HG02943 (cell line): Measurements from ENCODE around the gene SLC35F4.

Experiments used
- ATAC-seq: cut with Tn5 transposase; IDR thresholded peaks from one replicate; pipeline ENCODE4 v1.9.1; 2021; ENCODE audit warnings: mild to moderate bottlenecking, low read depth, moderate library complexity; ENCODE audit not compliant: unreplicated experiment

Gene SLC35F4

DNA sequence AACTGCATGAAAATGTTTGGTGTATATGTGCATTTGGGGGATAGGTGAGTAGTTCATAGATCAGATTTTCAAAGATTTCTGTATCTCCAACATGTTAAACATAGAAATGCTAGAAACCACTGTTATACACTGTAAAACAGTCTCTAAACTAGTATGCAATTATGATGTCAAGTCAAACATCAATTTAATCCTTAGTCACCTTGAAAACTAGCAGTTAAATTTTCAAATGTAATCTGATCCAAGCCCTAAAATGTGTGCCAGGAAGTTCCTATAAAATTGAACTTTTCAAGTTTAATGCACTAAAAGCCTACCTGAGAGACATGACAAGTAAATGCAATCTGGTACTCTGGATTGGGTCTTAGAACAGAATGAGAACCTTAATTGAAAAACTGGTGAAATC lies 14.5 kb downstream of the SLC35F4 start:
- no peak for ATAC-seq

DNA sequence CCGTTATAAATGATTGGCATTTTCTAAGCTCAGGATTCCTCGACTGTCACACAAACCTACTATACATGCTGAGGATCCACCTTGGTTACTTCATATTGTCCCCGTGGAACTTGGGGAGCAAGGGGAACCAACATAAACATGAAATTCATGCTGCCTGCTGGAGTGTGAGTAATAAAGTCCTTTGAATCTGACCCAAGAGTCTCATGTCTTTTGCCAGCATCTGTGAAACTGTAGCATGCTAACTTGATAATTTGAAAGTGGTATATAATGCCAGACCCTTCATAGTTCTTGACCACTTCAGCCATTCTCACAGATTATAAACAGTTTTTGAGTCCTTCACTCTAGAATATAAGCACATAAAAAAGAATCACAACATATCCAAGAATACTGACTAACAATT lies 17.1 kb downstream of the SLC35F4 start:
- ATAC-seq, result no peak

DNA sequence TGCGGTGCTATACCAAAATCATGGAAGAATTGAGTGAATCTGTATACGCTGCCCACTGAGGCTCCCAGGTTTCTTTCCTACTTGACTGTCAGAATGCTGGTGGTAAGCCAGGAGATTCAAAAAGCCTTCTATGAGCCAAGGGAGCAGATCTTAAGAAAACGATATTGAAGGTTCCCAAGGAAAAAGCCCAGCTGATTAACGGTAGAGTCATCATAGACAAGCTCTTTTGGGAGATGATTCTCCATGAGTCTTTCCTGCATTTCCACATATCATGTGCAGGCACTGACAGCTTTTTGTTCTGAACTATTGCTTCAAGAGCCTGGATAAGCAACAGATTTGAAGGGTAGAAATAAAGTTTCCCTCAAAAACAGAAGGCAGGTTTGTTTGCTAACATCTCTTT lies 17.5 kb downstream of the SLC35F4 start:
- ATAC-seq, result no peak

DNA sequence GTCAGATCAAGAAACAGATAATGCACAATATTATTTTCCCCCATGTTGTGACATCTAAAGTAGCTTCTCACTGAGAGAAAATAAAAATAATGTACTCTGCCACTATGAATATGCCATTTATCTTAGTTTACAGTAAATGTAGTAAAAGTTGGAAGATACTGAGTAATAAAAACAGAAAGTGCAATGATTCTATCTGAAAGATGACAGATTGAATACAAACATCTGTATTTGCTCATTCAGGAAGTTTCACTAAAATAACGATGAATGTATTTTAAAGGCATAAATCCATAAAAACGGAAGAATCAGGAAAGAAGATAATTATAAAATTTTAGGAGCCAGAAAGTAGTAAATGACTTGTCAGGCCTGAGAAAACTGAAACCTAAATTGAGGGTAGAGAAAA lies 18.2 kb downstream of the SLC35F4 start:
- ATAC-seq, result no peak

DNA sequence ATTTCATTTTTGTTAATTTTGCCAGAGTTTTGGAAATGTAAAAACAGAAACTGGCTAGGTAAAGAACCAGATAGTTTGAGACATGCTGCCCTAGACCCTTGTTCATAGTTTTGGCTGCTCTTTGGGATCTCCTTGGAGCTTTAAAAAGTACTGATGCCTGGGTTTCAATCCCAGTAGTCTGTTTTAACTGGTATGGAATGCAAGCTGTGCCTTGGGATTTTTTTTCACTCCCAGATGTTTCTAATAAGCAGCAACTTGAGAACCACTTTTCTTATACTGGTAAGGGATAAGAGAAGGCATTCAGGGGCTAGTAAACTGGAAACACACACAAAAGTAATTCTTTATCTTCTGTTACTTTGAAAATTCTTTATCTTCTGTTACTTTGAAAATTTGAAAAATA lies 18.8 kb downstream of the SLC35F4 start:
- ATAC-seq, result no peak

DNA sequence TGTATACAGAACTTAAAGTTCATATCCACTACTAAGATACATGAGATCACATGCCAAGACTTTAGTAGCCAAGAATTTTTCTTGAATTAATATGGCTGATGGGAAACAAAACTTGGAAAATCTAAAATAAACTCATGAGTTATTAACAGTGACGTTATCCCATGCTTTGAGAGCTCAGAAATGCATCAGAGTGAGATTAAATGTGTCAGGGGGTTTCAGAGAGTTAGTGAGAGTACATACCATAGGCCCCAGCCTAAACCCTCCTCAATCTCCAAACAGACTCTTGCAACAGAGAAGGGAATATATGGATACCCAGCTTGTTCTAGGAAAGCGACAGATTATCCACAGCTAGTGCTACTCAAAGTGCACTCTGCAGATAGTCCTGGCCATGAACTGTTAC lies 19.3 kb downstream of the SLC35F4 start:
- no peak for ATAC-seq

DNA sequence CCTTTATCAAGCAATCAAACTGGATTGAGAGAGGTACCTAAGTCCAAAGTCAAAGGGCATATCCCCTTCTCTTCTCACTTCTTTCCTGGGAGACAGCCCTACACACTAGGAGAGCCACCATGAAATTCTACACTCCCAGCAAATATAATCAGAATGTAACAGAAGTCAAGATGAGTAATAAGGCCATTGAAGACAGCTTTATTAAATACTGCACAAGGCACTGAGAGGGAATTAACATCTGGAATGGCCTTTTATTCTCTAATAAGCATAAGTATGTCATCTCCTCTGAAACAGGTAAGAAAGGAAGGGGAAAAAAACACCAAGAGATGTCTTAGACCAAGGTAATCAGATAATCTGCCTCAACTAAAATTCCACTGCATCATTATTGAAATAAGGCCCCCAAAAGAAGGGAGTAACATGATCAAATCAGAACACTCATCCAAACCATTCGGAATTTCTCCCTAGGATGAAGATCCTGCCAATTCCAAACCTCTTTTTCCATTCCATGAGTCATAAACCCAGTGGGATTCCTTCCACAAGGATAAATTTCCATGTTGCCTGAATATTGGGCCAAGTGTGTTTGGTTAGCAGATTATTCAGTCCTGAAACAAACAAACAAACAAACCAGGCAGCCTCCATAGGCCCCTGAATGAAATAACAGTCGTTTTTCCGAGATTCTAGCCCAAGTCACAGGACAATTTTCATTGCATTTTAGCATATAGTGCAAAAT lies 19.9 kb downstream of the SLC35F4 start:
- no peak for ATAC-seq

DNA sequence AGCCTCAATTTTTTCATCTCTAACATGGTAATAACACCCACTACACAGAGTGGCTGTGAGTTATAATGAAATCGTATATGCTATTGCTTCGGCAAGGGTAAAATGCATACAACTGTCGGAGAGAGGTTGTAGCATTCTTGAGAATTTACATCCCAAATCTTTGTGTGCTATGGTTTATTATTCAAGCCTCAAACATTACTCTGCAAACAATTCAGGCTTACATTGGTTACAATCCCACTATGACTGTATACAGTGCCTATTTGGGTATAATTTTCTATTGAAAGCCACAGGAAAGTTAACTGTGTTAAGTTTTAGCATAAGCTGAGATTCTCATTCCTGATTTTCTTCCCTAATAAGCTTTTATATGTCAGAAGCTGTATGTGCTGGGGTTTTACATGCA lies 20.6 kb downstream of the SLC35F4 start:
- no peak for ATAC-seq

DNA sequence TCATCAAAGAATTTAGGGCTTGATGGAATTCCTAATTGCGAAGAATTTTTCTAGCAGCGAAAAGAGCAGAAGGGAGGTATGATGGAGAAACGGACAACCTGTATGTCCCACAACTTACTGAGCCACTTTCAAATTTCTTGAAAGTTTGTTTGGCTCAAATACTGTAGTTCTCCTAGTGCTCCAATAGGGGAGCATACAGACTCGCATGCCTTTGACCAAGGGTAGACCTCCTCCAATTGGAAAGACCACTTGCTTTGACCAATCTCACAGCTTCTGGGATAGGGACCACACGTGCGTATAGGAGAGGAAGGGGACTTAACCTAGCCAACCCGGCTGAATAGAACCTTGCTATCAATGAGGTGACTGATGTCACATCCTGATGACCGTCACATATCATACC lies 28.6 kb downstream of the SLC35F4 start:
- no peak for ATAC-seq

DNA sequence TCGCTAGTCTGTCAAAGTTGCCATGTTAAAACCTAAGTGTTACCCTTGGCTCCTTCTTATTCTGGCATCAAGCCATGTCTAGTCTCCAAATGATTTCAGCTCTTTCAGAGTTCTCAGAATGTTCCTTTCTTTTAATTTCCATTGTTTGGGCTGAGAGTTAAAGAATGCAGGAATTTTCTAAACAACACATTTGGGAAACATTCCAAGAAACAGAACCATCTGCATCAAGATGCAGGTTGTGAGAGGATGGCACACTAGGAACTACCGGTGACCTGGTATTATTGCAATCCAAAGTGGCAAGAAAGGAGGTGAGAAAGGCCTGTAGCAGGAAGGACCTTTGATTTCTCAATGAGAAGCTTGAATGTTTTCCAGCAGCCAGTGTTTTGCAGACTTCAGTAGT lies 30.1 kb downstream of the SLC35F4 start:
- no peak for ATAC-seq

DNA sequence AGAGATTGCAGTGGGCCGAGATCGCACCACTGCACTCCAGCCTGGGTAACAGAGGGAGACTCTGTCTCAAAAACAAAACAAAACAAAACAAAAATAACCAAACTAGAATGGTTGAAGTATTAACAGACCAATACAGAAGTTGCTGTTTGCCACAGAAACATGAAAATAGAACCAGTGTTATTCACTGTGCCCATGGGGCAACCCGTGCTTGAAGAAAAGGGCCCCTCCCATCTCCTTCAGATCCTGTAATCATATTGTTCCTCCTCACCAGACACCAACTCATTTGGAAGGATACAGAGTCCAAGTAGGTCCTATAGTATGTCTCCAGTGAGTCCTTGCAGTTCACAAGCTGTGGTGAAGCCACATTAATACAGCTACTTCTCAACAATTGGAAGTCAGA lies 30.9 kb downstream of the SLC35F4 start:
- no peak for ATAC-seq

DNA sequence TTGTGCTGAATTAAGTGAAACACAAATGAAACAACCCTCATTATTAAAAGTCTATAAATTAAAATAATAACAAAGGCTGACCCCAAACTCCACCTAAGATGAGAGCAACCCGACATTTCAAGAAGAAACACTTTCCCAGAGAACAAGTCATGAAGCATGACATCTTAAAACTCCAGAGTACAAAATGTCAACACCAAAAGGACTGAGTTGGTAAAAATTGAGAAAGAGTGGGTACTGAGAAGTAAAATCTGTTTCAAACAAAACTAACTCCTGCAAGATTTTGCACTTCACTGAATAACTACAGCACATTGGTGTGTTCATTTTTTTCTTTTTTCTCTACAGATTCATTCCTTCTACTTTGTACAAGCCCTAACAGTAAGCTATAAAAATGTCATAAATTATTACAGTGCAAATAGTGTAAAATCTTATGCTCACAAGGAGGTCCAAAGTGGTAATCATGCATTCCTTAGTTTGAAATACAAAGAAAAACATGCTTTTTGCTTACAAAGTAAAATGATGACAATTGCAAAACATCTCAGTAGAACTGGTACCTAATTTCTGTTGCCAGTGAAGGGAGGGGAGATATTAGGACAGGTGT lies 31.8 kb downstream of the SLC35F4 start:
- ATAC-seq, result no peak

DNA sequence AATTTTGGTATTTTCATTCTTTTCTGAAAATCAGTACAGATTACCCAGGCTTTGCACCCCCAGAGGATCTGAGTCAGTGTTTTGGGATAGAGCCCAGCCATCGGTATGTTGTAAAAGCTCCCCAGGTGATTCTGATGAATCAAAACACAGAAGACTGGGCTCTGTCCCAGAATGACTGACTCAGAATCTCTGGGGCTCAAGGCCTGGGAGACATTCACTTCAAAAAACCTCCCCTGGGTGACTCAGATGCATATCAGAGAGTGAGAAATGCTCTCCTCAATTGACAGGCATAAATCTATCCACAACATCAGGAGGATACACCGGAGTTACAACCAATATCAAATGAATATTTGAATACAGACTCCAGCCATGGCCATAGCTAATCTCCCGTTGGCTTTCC lies 32.6 kb downstream of the SLC35F4 start:
- ATAC-seq, result no peak

DNA sequence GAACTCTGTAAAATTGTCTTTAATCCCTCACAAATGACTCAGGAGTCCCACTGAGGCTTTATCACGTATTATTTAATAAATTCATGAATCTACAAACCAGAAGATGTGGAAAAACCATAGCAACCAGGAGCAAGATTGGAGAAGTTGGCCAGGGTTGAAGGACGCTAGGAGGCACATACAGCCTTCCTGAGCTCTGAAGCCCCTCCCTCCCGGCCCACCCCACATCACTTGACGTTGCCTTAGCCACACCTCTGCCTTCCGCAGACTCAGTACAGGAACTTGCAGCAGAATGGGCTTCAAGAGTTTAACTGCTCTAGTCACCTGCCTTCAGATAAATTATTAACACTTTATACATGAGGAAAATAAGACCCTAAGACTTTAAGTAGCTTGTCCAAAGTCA lies 33.9 kb downstream of the SLC35F4 start:
- no peak for ATAC-seq

DNA sequence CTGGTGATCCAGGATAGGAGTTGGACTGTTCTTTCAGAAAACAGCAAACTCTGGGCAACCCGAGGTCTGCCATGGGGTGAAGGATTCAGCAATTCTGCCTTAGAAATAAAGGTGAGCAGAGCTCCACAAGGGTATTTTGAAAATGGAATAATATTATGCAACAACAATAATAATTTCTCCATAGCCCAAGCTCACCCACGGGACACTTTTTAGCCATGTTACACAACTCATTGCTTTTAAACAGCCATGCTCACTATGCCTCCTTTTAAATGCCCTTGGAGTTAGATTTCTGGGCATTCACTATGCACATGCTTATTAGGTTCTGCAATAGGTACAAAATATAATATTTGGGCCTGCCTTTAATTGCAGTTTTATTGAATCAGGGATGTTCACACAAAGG lies 37.2 kb downstream of the SLC35F4 start:
- ATAC-seq, result no peak

DNA sequence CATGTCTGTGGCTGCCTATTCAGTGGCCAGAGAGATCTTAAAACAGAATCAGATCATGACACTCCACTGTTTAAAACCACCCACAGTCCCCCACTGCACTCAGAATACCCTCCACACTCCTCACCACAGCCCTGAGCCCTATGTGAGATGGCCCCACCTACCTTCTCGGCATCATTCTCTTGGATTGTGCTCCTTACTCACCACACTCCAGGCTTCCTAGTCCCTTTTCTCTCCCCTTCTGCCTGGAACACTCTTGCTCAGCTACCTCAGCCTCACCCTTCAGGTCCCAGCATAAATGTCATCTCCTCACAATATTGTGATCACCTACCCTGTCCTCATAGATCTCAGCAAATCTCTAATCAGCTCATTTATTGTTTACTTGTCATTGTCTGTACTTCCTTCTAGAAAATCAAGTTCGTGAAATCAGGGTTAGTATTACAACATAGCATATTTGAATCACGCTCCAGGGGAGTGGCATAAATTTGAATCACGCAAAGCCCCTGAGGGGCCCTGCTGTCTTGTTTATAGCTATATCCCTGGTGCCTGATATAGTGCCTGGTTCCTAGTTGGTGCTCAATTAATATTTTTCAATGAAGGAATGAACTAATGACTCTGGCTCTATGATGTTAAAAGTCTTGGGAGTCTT lies 42.8 kb downstream of the SLC35F4 start:
- no peak for ATAC-seq

DNA sequence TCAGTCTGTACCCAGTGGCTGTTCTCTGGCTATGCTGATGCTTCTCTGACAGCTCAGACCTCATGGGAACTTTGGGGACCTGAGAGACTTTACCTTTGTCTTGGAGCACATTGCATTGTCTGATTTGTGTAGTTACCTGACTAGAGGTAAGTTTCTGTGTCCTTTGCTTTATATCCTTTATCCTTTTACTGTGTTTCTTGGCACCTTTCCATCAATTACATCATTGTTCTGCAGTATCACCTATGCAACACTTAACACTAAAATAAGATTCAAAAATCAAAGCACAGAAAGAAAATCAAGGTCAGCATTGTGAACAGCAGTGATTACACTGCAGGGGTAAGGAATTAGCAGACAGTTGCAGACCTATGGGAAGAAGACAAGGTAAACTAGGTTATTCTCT lies 43.8 kb downstream of the SLC35F4 start:
- ATAC-seq, result no peak

DNA sequence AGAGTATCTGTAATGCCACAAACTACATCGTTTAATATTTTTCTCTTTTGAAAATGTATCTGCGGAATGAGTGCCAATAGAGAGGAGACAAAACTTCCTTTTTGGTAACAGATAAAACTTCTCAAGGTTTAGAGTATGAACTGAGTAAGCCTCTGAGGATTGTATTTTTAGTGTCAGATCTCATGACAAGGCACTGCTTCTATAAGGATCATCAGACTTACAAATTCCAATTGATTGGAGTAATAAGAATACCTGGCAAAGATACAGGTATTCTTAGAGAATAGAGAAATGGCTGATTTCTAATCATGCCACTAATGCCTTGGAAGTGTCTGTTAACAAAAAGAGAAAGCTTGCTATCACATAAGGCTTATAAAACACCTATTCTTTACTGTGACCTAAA lies 45.3 kb downstream of the SLC35F4 start:
- no peak for ATAC-seq

DNA sequence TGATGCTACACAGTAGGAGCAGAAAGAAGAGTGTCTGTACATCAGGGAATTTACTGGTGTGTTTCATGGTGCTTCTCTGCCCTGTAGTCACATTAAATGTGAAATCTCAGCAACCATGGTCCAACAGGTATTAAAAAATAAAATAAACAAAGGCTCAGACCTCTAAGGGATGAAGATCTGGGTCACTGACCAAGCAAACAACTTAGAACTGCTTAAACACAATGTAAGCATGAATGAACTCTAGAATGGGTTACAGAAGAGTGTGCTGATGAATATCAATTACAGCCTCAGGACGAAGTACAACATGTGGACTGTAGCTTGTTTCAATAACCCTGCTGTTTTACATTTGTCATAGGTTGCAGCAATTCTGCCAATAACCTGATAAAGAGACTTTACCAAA lies 47.4 kb downstream of the SLC35F4 start:
- ATAC-seq, result no peak

DNA sequence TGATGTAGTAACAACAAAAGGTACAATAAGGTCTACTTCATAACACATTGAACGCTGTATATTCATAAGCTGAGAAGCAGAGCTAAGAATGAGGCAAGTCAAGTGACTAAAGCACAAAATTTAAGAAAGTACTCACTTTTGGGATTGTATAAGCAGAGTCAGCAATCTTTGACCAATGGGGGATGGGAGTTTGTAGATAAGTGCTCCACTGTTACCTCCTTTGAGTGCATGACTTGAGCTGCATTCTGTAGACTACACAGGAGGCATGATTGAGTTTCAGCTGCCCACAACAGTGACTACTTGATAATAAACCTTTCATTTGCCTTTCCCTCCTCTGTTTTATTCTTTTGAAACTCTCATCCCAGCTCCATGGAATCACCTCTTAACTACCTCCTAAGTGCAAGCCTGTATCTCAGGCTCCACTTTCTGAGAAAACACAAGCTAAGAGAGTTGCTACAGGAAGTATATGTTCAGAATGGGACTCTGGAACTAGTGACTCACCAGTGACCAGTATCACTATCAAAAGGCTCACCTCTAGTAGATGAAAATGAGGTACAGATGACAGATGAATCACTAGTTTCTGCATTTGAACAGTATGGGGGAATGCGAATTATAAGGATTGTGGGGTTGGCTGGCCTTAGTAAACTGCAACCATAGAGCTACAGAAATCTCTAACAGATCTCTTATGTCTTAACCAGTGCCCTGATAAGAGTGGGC lies 49.2 kb downstream of the SLC35F4 start:
- ATAC-seq, result no peak

DNA sequence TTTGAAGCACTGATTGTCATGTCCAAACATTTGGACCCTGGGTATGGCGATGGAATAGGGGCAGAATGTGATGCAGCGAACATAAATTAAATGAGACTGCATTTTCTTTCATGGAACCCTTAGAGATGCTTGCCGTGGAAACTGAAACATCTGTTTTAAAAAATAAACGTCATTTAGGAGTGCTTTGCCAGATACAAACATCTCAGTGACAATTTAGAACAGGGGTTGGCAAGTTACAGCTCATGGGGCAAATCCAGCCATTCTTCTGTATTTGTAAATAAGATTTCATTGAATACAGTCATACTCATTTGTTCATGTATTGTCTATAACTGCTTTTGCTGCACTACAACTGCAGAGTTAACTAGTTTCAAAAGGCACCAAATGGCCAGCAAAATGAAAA lies 51.2 kb downstream of the SLC35F4 start:
- no peak for ATAC-seq

DNA sequence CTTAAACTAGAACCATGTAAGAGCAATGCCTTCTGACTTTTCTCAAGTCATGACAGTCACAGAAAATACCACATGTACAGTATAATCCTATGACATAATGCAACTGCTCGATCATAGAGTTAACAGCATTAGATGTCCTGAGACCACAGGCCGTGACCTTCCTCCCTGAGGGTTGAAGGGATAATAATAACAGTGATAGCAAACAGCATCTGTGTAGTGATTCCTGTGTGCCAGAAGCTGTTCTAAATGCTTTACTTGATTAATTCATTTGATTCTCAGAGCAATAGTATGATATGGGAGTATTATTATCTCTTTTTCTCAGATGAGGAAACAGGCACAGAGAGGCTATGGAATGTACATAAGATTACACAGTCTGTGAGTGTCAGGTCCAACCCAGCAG lies 53.2 kb downstream of the SLC35F4 start:
- ATAC-seq, result no peak
